T1000 (cell line): ENCODE measurements around the gene KDM5A.
"Not testable (repeated sequence)": the region's sequence is repeated elsewhere in the genome, so short reads cannot be mapped to it uniquely, and the experiment has no call there.

Experiments
- DNase-seq: peaks from one replicate; lab custom pipeline; 2025; ENCODE audit warnings: mixed read lengths; lab: John Stamatoyannopoulos, UW

KDM5A gene

GRCh38 chr12:332581-333205, 56.4 kb downstream of the KDM5A start:
- DNase-seq, result no peak

GRCh38 chr12:331287-331686, 57.8 kb downstream of the KDM5A start:
- no peak for DNase-seq

DNA sequence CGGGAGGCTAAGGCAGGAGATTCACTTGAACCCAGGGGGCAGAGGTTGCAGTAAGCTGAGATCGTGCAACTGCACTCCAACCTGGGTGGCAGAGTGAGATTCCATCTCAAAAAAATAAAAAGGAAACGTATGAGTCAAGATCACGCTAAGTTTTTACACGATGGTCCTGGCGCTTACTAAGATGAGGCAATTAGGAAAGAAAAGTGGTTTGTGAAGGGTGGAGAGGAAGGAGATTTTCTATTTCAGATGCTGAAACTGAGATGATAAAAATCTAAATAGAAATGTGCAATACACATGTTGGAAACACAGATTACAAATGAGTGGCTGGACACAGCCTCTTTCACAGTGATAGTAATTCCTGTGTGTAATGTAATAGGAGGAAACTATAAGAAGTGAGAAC, 63.2 kb downstream of the KDM5A start:
- DNase-seq, result no peak

DNA sequence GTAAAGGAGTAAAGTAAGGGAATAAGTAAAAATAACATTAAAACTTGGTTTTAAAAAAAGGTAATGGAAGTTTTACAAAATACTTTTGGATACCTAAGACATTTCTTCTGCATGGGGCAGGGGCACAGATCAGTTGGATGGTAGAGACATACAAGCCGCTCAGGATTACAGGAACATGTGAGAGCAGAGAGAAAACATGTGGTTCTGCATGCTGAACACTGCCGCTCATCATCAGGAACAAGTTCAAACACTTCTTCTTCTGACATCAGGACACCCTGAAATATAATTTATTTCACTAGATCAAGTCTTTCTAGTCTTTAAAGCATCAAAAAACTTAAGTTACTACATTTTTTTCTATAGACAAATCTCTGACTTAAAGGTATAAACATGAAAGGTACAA, 65.6 kb downstream of the KDM5A start:
- no peak for DNase-seq

- DNase-seq, result no peak
Observed at GRCh38 chr12:321606-322326, 67.4 kb downstream of the KDM5A start.

DNA sequence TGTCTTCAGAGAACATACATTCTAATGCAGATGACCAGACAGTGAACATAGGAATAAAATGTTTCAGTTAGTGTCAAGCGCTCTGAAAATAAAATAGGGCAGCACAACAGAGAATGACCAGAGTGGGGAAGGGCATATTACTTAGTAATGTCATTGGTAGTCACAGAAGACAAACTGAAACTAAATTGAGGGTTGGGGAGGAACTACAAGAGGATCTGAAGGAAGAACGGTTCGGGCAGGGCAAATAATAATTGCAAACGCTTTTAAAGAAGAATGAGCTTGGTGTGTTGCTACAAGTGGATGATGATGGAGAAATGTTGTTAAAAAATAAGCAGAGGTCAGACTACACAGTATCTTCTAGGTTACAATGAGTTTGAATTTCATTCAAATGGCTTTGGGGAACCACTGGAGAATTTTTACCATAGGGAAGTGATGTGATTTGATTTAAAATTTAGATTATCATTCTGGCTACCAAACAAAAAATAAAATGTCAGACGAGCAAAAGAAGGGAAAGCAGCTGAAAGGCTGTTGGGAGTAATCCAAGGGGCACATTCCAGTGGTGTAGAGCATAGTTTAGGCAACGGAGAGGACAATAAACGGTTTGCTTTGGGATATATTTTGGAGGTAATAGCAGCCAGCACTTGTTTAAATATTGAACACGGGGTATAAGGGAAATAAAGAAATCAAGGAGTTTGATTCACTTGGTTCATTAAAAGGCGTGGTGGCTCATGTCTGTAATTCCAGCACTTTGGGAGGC, 70.2 kb downstream of the KDM5A start:
- DNase-seq, result no peak

- no peak for DNase-seq
Observed at GRCh38 chr12:308511-308910, 80.6 kb downstream of the KDM5A start.

GRCh38 chr12:307406-307805, 81.7 kb downstream of the KDM5A start:
- no peak for DNase-seq

DNA sequence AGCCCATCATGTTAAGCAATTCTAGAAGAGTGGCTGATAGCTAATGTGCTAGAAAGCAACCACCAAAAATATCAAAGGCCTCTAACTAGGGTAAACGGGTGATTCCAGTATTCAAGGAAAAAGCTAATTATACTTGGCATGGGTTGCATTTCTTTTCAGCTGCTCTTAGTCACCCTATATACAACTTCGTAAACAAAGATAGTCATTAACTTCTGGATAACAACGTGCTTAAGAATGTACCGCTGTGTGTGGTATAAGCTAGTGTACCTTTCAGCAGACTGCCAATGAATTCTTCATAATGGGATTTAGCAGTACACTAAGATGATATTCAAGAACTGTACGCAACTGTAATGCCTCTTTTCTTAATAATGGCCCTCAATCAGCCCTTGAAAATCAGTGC, 84.3 kb downstream of the KDM5A start:
- no peak for DNase-seq

DNA sequence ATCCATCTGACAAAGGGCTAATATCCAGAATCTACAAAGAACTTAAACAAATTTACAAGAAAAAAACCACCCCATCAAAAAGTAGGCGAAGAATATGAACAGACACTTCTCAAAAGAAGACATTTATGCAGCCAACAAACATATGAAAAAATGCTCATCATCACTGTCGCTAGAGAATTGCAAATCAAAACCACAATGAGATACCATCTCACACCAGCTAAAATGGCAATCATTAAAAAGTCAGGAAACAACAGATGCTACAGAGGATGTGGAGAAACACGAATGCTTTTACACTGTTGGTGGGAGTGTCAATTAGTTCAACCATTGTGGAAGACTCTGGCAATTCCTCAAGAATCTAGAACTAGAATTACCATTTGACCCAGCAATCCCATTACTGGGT, 86.4 kb downstream of the KDM5A start:
- DNase-seq, result not testable (repeated sequence)

GRCh38 chr12:300166-300565, 89.0 kb downstream of the KDM5A start:
- not testable (repeated sequence) for DNase-seq

- DNase-seq, result not testable (repeated sequence)
Observed at GRCh38 chr12:299511-299910, 89.6 kb downstream of the KDM5A start.

DNA sequence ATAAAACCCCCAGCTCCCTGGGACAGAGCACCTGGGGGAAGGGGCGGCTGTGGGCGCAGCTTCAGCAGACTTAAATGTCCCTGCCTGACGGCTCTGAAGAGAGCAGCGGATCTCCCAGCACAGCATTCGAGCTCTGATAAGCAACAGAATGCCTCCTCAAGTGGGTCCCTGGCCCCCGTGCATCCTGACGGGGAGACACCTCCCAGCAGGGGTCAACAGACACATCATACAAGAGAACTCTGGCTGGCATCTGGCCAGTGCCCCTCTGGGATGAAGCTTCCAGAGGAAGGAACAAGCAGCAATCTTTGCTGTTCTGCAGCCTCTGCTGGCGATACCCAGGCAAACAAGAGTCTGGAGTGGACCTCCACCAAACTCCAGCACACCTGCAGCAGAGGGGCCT, 91.1 kb downstream of the KDM5A start:
- not testable (repeated sequence) for DNase-seq

DNA sequence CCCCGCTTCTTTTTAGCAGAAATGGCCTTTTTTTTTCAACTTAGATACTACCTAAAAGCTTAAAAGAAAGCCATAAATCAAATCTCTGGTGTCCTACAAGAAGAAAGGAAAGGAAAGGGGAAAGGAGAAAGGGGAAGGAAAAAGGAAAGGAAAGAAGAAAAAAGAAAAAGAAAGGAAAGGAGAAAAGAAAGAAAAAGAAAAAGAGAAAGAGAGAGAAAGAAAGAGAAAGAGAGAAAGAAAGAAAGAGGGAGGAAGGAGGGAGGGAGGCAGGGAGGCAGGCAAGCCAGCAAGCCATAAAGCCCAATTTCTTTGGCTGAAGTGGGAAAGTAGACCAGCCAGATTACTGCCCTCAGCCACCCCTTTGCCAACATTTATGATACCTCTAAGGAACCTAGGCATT, 94.0 kb downstream of the KDM5A start:
- no peak for DNase-seq

DNA sequence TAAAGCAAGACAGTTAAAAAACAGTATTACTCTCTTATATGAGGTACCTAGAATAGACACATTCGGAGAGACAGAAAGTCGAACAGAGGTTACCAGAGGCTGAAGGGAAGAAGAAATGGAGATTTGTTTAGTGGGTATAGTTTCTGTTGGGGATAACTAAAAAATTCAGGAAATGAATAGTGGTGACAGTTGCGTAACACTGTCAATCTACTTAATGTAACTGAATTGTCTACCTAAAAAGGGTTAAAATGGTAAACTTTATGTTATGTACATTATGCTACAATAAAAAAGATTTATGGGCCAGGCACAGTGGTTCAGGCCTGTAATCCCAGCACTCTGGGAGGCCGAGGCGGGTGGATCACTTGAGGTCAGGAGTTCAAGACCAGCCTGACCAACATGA, 95.9 kb downstream of the KDM5A start:
- DNase-seq, result no peak

DNA sequence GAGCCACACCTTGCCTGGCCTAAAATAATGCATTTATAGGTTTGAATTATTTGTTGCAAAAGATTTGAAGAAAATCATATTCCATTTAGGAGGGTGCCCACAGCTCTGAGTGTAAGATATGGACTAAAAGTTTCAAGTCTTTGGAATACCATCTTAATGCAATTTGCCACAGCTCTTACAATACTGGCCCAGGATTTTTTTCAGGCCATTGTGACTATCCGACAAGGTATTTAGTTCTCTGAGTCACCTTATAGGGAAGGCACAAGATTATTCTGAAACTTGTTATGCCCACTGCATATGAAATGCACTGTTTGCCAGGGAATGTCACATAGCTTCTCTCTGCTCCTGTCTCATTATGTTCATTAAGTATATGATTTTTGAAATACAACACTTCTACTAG, 96.9 kb downstream of the KDM5A start:
- DNase-seq, result no peak

- no peak for DNase-seq
Observed at GRCh38 chr12:291153-291723, 97.9 kb downstream of the KDM5A start.

- DNase-seq, result no peak
Observed at GRCh38 chr12:288687-289086, 100.4 kb downstream of the KDM5A start.

- no peak for DNase-seq
Observed at GRCh38 chr12:286531-287300, 102.4 kb downstream of the KDM5A start.

DNA sequence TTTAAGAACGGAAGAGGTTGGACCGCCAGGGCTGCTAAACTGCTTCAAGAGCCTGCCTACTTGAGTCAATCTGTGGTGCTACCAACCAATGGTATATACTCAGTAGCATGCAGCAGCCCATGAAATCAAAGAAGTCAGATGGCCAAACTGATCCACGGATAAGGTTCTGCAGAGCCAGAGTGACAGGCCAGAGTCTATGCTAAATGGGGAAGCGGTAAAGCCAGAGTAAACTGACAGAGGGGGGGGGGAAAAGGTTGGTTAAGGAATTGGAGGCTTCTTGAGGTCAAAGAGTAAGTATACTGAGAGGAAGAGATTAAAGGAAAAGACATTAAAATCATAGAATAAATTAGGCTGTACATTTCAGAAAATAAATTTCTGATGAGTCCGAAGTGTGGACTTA, 111.1 kb downstream of the KDM5A start:
- DNase-seq, result no peak

DNA sequence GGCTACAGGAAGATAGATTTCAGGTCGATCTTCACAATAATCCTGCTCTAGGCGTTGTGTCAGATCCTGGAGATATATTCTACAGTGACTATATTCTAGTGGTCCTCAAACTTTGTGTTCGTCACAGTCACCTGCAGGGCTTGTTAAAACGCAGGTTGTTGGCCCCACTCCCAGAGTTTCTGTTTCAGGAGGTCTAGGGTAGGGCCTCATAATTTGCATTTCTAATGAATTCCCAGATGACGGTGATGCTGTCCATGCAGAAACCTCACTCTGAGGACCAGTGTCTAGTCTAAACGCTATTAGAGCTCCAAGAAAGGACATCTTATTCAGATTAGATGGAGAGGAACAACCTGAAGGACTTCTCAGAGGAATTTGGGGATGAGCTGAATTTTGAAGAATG, 113.3 kb downstream of the KDM5A start:
- DNase-seq, result no peak

GRCh38 chr12:273382-273781, 115.7 kb downstream of the KDM5A start:
- DNase-seq, result no peak
